HEK293T (cell line): Measurements from ENCODE around the gene AWAT2.

ENCODE experiments used
- ARNT ChIP-seq: fragments of 450-650 bp; IDR thresholded peaks from 2 replicates; pipeline ENCODE4 v1.6.1; 2017; ENCODE audit warnings: mild to moderate bottlenecking
- ELF4 ChIP-seq: fragments of 450-650 bp; IDR thresholded peaks from 2 replicates; pipeline ENCODE4 v1.6.1; 2017; ENCODE audit warnings: antibody characterized with exemption
- FOXA1 ChIP-seq: fragments of 450-650 bp; IDR thresholded peaks from 2 replicates; pipeline ENCODE4 v1.6.1; 2016; ENCODE audit warnings: mild to moderate bottlenecking
- FOXK2 ChIP-seq: fragments of 450-650 bp; IDR thresholded peaks from 2 replicates; pipeline ENCODE4 v1.6.1; 2016; ENCODE audit warnings: mild to moderate bottlenecking
- HDGF ChIP-seq: fragments of 450-650 bp; IDR thresholded peaks from 2 replicates; pipeline ENCODE4 v1.6.1; 2017; ENCODE audit warnings: antibody characterized with exemption, borderline replicate concordance
- LEF1 ChIP-seq: fragments of 450-650 bp; IDR thresholded peaks from 2 replicates; pipeline ENCODE4 v1.6.1; 2017; ENCODE audit warnings: mild to moderate bottlenecking, borderline replicate concordance
- PKNOX1 ChIP-seq: fragments of 450-650 bp; IDR thresholded peaks from 2 replicates; pipeline ENCODE4 v1.6.1; 2016
- SP1 ChIP-seq: fragments of 450-650 bp; IDR thresholded peaks from 2 replicates; pipeline ENCODE4 v1.6.1; 2017
- TARDBP ChIP-seq: fragments of 450-650 bp; IDR thresholded peaks from 2 replicates; pipeline ENCODE4 v1.6.1; 2016

- no peak for TF ChIP-seq LEF1
- TF ChIP-seq FOXA1, result no peak
- no peak for TF ChIP-seq ARNT
- no peak for TF ChIP-seq PKNOX1
- TF ChIP-seq FOXK2, result no peak
- TF ChIP-seq ELF4, result no peak
- no peak for TF ChIP-seq SP1
- TF ChIP-seq HDGF, result no peak
- no peak for TF ChIP-seq TARDBP
These were observed 56.2 kb downstream of the AWAT2 start for GRCh38 chrX:69993494-69993893.
